Measurements from ENCODE around the gene TNFRSF14. TPM values are rescaled to one million over a fixed set of nuclear protein-coding genes. Genes with fewer than 3 reads are reported as not detected.

TNFRSF14 gene
- total and polyA plus RNA-seq, 2 experiments from 2014 or later = not detected

GRCh38 chr1:2523891-2524609 is 32.1 kb upstream of the TNFRSF14 start (continued):
- TF ChIP-seq, protein P1, sequence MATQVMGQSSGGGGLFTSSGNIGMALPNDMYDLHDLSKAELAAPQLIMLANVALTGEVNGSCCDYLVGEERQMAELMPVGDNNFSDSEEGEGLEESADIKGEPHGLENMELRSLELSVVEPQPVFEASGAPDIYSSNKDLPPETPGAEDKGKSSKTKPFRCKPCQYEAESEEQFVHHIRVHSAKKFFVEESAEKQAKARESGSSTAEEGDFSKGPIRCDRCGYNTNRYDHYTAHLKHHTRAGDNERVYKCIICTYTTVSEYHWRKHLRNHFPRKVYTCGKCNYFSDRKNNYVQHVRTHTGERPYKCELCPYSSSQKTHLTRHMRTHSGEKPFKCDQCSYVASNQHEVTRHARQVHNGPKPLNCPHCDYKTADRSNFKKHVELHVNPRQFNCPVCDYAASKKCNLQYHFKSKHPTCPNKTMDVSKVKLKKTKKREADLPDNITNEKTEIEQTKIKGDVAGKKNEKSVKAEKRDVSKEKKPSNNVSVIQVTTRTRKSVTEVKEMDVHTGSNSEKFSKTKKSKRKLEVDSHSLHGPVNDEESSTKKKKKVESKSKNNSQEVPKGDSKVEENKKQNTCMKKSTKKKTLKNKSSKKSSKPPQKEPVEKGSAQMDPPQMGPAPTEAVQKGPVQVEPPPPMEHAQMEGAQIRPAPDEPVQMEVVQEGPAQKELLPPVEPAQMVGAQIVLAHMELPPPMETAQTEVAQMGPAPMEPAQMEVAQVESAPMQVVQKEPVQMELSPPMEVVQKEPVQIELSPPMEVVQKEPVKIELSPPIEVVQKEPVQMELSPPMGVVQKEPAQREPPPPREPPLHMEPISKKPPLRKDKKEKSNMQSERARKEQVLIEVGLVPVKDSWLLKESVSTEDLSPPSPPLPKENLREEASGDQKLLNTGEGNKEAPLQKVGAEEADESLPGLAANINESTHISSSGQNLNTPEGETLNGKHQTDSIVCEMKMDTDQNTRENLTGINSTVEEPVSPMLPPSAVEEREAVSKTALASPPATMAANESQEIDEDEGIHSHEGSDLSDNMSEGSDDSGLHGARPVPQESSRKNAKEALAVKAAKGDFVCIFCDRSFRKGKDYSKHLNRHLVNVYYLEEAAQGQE (IDR thresholded peaks at IDR 0.05; ENCODE audit: unreplicated experiment) = no peak
- TF ChIP-seq EZH2phosphoT487 (IDR thresholded peaks at IDR 0.05; ENCODE audit: unreplicated experiment) = no peak
- no peak for TF ChIP-seq ZNF114 (CRISPR knock-in tag; IDR thresholded peaks at IDR 0.05)
- TF ChIP-seq ETS1 (IDR thresholded peaks at IDR 0.05) = no peak

- ATAC-seq = no peak
- no peak overlapping the region for H2AFZ ChIP-seq
These were observed 30.6 kb upstream of the TNFRSF14 start for GRCh38 chr1:2525572-2525919.

More at GRCh38 chr1:2525572-2525919, 30.6 kb upstream of the TNFRSF14 start:
- Mint-ChIP-seq H3K36me3 (ENCODE audit: low read depth) (peaks cover 12% of the 10 kb centered on the region), H3K9me3 (no peaks in the 10 kb centered on the region), H3K4me3 (peak overlapping the region; percentile 91), H3K27me3 (ENCODE audit: insufficient read depth, low read depth, poor library complexity) (peaks cover 37% of the 10 kb centered on the region), H3K27ac (no peak overlapping the region; the same call in 1 of the 2 replicates), H3K4me1 (peaks cover 35% of the 10 kb centered on the region)
- Histone ChIP-seq H4K20me1 (replicated peaks; ENCODE audit: insufficient read depth) (peaks cover 37% of the 10 kb centered on the region), H3K27me3 (ENCODE audit: insufficient read depth) (peaks cover 38% of the 10 kb centered on the region), H3F3A (replicated peaks; ENCODE audit: low read depth) (no peaks in the 10 kb centered on the region), H3K27ac (ENCODE audit: low read depth) (no peak overlapping the region), H3K9me2 (ENCODE audit: insufficient read depth) (no peaks in the 10 kb centered on the region), H3K4me2 (peak overlapping the region; percentile 93), H3K79me2 (replicated peaks; ENCODE audit: insufficient read depth) (peaks cover 46% of the 10 kb centered on the region), H3K4me3 (peak overlapping the region; percentile 92), H3K4me1 (ENCODE audit: insufficient read depth) (peaks cover 19% of the 10 kb centered on the region), H3K36me3 (ENCODE audit: insufficient read depth) (0 out of 2 replicates have a peak, but pooled peaks cover 5% of the 10 kb centered on the region)
- DNase-seq (ENCODE audit: low spot score) = peak; percentile 43
- TF ChIP-seq POLR2AphosphoS5 (IDR thresholded peaks at IDR 0.05; ENCODE audit: low read depth) (no peak), CREB1 (CRISPR knock-in tag; IDR thresholded peaks at IDR 0.05; ENCODE audit: low read depth) (no peak), CTCF (conservative IDR thresholded peaks at IDR 0.05; ENCODE audit: low read depth in 2 of 2) (no peak), NANOG (IDR thresholded peaks at IDR 0.05; ENCODE audit: borderline replicate concordance) (no peak), EZH2 (IDR thresholded peaks at IDR 0.05; ENCODE audit: low read depth, unreplicated experiment) (no peak), EZH2phosphoT487 (IDR thresholded peaks at IDR 0.05; ENCODE audit: unreplicated experiment) (no peak)
